ENCODE measurements around the gene C21orf58.

- TF ChIP-seq CTCF (IDR thresholded peaks at IDR 0.05) (no peak), POLR2A (IDR thresholded peaks at IDR 0.05) (no peak), EP300 (IDR thresholded peaks at IDR 0.05) (no peak), POLR2AphosphoS5 (IDR thresholded peaks at IDR 0.05) (no peak)
These were observed 33.0 kb upstream of the C21orf58 start for GRCh38 chr21:46356494-46357334.
